ENCODE measurements around the gene WNT11.

DNA sequence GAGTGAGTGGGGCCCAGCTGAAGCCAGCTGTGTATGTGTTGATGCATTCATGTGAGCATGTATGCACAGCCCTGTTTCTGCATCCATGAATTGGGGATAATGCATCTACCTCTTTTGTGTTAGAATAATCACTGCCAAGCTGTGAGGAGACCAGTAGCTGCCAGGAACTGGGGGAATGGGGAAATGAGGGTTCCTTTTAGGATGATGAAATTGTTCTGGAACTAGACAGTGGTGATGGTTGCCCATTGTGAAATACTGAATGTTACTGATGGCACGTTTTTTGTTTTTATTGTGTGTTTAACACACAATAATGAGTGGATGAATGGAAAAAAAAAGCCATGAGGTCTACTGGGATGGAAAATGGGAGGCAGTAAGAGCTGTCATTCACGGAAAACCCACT is 45.3 kb upstream of the WNT11 start:
- TF ChIP-seq, protein P1, sequence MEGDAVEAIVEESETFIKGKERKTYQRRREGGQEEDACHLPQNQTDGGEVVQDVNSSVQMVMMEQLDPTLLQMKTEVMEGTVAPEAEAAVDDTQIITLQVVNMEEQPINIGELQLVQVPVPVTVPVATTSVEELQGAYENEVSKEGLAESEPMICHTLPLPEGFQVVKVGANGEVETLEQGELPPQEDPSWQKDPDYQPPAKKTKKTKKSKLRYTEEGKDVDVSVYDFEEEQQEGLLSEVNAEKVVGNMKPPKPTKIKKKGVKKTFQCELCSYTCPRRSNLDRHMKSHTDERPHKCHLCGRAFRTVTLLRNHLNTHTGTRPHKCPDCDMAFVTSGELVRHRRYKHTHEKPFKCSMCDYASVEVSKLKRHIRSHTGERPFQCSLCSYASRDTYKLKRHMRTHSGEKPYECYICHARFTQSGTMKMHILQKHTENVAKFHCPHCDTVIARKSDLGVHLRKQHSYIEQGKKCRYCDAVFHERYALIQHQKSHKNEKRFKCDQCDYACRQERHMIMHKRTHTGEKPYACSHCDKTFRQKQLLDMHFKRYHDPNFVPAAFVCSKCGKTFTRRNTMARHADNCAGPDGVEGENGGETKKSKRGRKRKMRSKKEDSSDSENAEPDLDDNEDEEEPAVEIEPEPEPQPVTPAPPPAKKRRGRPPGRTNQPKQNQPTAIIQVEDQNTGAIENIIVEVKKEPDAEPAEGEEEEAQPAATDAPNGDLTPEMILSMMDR (IDR thresholded peaks at IDR 0.05): no peak
- TF ChIP-seq POLR2A (IDR thresholded peaks at IDR 0.05): no peak

All from esophagus squamous epithelium (tissue), 4 donors.